ENCODE data around the gene CPA4.
"Not testable (repeated sequence)": the region's sequence is repeated elsewhere in the genome, so short reads cannot be mapped to it uniquely, and the experiment has no call there.

CPA4 gene, protein sequence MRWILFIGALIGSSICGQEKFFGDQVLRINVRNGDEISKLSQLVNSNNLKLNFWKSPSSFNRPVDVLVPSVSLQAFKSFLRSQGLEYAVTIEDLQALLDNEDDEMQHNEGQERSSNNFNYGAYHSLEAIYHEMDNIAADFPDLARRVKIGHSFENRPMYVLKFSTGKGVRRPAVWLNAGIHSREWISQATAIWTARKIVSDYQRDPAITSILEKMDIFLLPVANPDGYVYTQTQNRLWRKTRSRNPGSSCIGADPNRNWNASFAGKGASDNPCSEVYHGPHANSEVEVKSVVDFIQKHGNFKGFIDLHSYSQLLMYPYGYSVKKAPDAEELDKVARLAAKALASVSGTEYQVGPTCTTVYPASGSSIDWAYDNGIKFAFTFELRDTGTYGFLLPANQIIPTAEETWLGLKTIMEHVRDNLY

DNA sequence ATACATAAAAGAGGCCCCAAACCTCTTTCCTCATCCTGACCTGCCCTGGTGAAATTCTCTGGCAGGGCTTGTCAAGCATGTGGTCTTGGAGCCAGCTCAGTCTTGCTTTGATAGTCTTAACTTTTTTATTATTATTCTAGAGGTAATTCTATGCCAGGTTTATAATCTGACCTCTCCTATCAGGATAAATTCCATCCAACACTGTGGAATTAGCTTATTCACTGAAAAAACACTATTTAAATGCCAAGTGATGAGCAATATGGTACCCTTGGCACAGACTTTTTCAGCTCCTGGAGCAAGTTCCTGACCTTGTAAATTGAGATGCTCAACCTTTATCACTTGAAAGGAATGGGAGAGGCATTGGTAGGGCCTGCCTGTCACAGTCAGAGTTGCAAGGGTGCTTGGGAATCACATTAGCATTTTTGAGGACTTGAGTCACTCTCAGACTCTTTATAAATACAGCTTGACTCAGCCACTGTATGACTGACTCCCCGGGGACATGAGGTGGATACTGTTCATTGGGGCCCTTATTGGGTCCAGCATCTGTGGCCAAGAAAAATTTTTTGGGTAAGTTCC lies at the start of gene CPA4:
Gene CPA4 (plus strand): TSS at position 480 of the 576 bp plus-strand sequence. CDS start 20 bp downstream, at position 500.
- FAIRE-seq (no peak), DNase-seq (ENCODE audit: insufficient read length, low spot score) (no peak)

DNA sequence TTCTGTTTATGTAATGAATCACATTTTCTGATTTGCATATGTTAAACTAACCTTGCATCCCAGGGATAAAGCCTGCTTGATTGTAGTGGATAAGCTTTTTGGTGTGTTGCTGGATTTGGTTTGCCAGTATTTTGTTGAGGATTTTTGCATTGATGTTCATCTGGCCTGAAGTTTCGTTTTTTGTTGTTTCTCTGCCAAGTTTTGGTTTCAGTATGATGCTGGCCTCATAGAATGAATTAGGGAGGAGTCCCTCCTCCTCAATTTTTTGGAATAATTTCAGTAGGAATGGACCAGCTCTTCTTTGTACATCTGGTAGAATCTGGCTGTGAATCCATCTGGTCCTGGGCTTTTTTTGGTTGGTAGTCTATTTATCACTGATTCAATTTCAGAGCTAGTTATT lies 49.5 kb upstream of the CPA4 start:
- peak; percentile 73 for FAIRE-seq
- not testable (repeated sequence) for DNase-seq (ENCODE audit: insufficient read length, low spot score)

DNA sequence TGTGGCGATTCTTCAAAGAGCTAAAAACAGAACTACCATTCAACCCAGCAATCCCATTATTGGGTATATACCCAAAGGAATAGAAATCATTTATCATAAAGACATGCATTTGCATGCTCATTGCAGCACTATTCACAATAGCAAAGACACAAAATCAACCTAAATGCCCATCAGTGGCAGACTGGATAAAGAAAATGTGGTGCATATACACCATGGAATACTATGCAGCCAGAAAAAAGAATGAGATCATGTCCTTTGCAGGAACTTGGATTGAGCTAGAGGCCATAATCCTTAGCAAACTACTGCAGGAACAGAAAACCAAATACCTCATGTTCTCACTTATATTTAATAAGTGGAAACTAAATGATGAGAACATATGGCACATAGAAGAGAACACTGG lies 46.5 kb upstream of the CPA4 start:
- DNase-seq (ENCODE audit: insufficient read length, low spot score); FAIRE-seq: not testable (repeated sequence)

DNA sequence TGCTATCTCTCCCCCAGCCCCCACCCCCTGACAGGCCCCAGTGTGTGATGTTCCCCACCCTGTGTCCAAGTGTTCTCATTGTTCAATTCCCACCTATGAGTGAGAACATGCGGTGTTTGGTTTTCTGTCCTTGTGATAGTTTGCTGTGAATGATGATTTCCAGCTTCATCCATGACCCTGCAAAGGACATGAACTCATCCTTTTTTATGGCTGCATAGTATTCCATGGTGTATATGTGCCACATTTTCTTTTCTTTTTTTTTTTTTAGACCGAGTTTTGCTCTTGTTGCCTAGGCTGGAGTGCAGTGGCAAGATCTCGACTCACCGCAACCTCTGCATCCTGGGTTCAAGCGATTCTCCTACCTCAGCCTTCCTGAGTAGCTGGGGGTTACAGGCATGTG lies 44.1 kb upstream of the CPA4 start:
- not testable (repeated sequence) for FAIRE-seq

DNA sequence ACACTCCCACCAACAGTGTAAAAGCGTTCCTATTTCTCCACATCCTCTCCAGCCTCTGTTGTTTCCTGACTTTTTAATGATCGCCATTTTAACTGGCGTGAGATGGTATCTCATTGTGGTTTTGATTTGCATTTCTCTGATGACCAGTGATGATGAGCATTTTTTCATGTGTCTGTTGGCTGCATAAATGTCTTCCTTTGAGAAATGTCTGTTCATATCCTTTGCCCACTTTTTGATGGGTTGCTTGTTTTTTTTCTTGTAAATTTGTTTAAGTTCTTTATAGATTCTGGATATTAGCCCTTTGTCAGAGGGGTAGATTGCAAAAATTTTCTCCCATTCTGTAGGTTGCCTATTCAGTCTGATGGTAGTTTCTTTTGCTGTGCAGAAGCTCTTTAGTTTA lies 43.3 kb upstream of the CPA4 start:
- not testable (repeated sequence) for FAIRE-seq; DNase-seq (ENCODE audit: insufficient read length, low spot score)

More for the DNA sequence above, 44.1 kb upstream of the CPA4 start:
- not testable (repeated sequence) for DNase-seq (ENCODE audit: insufficient read length, low spot score)

DNA sequence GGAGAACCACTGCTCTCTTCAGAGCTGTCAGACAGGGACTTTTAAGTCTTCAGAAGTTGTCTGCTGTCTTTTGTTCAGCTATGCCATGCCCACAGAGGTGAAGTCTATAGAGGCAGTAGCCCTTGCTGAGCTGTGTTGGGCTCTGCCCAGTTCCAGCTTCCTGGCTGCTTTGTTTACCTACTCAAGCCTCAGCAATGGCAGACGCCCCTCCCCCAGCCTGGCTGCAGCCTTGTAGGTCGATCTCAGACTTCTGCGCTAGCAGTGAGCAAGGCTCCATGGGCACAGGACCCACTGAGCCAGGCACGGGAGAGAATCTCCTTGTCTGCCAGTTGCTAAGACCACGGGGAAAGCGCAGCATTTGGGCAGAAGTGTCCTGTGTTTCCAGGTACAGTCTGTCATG lies 38.4 kb upstream of the CPA4 start:
- DNase-seq (ENCODE audit: insufficient read length, low spot score) (no peak), FAIRE-seq (no peak)

DNA sequence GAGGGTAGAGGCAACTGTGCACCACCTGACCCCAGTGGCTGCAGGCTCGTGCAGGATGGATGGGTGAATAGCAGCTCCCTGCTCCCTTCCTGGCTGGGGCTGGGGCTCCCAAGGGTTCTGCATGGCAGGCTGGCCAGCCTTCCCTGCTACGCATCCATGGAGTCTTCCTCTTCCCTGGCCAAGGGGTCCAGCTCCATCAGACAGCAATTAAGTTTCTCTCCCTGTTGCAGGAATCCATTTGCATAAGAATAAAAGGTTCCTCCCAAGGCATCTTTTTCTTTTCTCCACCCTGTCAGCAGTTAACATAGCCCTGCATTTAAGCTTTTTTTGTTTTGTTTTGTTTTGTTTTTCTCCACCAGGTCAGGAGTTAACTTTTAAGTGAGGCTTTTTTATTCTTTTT lies 36.3 kb upstream of the CPA4 start:
- DNase-seq (ENCODE audit: insufficient read length, low spot score), result no peak
- FAIRE-seq, result no peak

DNA sequence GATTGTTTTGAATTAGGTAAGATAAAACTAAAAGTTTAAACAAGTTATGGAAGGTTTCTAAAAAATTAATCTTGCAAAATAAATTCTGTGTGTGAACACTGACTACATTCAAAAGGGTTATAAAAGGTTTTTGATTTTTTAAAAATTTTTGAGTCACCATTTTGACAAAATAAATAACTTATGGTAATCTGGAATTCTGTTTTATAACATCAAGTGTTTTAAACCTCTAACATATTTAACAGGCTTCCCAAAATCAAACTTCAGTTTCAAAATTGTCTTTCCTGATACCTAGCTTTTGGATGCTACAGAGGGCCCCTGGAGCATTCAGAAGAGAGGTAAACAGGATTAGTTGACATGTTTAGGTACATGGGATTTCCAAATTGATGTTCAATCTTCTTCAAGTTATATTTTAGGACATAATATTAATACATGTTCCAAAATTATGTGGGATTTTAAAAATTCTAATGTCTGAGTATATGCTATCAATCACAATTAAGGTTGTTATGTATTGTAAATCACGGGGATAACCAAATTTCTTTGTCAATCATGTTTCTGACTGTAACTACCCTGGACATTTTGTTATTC lies 34.4 kb upstream of the CPA4 start:
- DNase-seq (ENCODE audit: insufficient read length, low spot score), result no peak
- FAIRE-seq, result no peak

DNA sequence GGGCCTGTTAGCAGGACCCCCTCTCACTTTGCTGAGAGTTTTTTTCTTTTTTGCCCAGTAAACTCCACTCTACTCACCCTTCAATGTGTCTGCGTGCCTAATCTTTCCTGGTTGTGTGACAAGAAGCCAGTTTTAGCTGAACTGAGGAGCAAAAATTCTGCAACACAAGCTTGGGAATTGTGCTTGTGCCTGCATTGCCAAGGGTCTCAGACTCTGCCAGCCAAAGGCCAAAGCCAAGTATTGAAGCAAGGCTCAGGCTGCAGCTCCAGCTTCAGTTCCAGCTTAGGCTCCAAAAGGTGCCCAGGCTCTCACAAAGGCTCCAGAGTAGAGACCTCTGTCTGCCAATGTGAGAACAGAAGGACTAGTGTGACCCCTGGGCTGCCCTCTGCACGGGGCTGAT lies 30.5 kb upstream of the CPA4 start:
- DNase-seq (ENCODE audit: insufficient read length, low spot score), result no peak
- FAIRE-seq, result no peak

DNA sequence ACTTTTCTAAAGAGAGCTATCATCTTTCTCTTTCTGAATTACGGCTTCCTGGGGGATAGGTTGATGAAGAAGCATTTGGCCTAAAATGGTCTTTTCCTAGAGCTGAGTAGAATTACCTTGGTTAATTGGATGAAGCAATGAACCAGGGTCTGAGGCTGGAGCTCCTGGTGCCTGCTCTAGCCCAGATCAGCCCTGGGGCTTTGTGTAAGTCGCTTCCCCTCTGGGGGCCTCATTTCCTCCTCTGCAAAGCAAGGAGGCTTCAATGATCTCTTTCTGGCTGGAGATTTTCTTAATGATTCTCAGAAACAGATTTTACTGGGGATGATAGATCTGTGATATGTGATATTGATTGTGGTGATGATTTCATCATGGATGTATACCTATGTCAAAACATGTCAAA lies 29.8 kb upstream of the CPA4 start:
- DNase-seq (ENCODE audit: insufficient read length, low spot score) (no peak), FAIRE-seq (no peak)

DNA sequence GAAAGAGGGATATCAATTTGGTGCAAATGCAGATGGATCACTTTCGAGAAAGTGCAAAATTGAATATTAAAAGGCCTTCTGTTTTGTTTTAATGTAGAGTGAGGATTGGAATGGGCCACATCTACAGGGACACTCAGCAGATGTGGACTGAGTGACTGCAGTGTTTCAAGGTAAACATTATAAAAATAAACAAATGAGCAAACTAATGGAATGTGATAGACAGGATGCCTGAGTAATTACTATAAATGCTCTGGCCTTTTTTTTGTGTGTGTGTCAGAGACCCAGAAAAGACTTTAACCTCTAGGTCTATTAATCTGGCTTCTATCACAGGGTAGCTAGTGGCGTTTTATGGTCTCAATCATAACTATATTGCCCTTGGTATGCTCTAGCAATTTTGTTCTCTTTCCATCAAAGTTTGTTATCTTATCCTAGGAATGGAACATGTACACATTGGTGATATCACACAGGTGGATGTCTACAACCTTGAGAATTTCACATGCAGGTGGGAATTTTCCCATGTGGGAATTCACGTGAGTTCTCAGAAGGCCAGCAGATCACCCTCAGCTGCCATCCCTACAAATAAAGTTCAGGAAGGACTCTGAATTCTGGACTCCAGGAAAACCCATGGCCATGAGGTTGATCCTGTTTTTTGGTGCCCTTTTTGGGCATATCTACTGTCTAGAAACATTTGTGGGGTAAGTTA lies 26.6 kb upstream of the CPA4 start, which contains the start of gene CPA2:
Gene CPA2 (plus strand): TSS at position 606 of the 703 bp plus-strand sequence. CDS start 19 bp downstream, at position 625.
- FAIRE-seq (no peak), DNase-seq (ENCODE audit: insufficient read length, low spot score) (no peak)

DNA sequence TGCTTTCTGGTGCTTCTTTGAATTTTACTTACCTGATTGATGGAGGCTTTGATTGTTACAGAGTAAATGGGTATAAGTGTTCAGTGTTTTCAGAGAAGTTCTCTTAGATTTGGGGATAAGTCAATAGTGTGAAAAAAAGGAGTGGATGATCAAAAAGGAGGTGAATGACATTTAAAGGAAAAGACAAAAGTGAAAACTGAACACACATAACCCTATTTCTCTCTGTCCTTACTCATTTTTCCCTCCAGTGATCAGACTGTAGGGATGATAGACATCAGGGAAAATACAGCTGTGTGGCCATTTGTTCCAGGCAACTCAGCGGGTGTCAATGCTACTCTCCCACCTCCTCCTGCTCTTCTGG lies 26.0 kb upstream of the CPA4 start:
- DNase-seq (ENCODE audit: insufficient read length, low spot score) (no peak), FAIRE-seq (no peak)

DNA sequence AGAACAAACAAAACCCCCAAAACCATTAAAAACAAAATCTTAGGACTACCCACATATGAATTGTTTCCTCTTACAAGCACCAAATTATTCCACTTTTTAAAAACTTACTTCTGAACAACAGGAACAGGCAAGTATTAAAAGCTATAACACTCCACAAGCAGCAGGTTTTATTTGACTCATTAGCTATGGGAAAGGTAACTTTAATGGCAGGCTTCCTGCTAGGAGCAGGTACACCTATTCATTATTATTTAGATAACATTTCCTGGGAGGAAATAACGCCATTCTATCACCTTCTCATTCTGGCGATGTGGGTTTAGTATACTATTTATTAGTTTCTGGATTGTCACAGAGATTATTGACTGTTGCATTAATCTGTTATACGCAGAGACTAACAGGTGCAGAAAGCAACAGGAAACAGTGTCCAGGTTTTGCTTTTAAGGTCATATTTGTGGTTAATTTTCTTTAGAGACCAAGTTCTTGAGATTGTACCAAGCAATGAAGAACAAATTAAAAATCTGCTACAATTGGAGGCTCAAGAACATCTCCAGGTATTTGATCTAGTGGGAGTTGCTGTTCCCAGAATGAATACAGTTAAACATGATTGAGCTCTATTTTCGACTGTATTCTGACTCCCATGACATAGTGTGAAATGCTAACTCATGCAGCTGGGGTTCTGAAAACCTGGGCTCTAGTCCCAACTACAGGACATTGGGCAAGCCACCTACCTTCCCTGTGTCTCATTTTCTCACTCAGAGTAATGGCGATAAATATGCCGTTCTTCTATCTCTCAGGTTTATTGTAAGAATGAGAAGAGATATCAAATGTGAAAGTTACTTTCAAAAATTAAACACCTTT lies 24.3 kb upstream of the CPA4 start:
- no peak for DNase-seq (ENCODE audit: insufficient read length, low spot score)
- no peak for FAIRE-seq

DNA sequence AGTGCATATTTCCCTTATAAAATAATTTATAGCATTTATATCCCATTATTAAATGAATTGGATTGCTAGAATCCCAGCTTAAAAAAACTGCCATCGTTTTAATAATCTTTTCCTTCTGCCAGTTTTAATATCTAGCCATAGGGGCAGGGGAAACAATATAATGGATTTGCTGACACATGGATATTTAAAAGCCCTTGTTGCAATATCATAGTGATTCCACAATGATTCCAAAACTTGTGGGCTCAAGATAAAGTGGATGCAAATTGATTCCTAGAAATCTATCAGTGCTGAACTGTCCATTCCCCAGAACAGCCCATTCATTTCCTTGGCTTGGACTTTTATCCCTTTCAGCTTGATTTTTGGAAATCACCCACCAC lies 23.7 kb upstream of the CPA4 start:
- DNase-seq (ENCODE audit: insufficient read length, low spot score), result no peak
- no peak for FAIRE-seq

DNA sequence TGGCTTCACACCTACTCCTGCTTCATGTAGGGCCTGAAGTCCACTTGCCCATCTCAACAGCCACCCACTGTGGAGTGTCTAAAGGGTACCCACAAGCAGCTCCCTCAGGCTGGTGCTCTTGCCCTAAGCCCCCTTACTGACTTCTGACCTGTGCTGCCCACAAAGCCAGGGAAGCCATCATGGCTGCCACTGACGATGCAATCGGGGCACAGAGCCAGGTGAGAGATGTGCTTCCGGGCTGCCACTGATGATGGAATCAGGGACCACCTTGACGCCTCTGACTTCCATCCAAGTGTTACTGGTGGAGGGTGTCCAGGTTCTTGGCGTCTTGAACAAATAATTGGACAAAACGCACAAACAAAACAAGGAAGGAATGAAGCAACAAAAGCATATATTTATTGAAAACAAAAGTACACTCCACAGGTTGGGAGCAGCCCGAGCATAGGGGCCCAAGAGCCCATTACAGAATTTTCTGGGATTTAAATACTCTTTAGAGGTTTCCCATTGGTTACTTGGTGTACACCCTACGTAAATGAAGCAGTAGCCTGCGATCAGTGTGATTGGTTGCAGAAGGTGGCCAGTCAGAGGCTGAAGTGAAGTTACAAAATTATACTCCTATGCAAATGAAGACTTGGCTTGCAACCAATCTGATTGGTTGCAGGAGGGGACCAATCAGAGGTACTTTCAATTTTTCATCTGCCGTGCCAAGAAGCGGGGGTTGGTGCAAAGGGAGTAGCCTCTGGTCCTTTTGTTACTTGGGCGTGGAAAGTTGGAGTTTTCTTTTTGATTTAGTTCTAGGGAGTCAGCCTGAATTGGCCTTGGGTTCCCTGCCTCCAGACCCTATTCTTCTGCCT lies 21.8 kb upstream of the CPA4 start:
- FAIRE-seq (no peak), DNase-seq (ENCODE audit: insufficient read length, low spot score) (no peak)

DNA sequence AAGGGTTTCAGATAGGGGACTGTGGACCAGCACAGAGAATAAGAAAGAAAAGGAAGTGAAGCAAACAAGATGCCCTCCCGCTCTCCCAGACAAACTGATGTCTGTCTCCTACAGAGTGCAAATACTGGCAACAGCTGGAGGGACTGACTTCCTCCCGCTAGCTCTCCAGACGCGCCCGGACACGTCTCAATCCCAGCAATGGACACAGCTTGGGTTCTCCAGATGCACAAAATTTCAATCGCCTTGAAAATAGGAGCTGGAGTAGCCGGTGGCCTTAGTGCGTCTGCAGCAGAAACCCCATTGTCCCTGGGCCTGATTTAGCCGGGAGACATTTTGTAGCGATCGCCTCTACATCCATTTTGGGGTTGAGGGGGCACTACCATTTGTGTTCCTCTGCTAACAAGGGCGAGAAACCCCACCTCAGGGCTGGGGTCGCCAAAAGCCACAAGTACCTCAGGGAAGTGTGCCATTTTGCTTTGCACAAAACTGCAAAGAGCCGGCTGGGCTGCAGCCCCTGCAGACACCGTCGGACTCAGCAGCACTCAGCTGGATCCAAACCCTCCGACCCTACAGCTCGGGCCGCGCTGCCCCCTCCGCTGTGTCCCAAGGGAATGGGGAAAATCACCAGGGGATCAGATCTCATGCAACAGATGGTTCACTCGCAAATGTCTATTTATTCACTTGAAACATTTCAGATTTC lies 20.4 kb upstream of the CPA4 start:
- no peak for FAIRE-seq

DNA sequence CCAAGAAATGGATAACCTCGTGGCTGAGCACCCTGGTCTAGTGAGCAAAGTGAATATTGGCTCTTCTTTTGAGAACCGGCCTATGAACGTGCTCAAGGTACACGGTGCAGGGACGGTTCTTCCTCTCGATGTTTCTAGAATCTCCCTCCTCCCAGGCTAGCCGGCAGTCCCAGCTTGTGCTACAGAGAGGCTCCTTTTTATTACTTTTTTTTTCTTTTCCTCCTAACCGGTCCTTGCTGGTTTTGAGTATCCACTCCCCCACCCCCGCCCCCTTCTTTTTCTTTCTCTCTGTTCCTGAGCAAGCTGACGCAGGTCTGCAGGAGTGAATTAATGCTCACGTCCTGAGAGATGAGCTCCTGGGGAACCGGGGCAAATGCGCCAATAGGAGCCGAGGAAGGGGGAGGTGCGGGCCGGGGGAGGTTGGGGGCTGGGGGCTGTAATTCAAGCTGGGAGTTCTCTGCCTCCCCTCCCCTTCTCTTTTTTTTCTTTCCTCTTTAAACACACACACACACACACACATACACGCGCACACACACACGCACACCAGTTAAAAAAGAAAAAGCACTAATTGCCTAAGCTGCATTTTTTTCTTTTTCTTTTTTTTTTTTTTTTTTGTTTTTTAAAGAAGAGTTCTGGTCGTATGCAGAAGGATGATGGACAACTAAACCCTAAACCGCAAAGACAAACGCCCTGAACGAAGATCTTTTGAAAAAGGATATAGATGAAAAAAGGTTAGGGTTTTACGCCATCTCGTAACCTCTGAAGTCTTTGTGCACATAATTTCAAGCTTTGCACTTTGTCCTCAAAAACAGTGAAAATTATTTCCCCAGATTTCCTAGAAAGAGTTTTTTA lies 19.7 kb upstream of the CPA4 start:
- DNase-seq (ENCODE audit: insufficient read length, low spot score) (no peak), FAIRE-seq (no peak)

More for the DNA sequence above, 20.4 kb upstream of the CPA4 start:
- no peak for DNase-seq (ENCODE audit: insufficient read length, low spot score)

DNA sequence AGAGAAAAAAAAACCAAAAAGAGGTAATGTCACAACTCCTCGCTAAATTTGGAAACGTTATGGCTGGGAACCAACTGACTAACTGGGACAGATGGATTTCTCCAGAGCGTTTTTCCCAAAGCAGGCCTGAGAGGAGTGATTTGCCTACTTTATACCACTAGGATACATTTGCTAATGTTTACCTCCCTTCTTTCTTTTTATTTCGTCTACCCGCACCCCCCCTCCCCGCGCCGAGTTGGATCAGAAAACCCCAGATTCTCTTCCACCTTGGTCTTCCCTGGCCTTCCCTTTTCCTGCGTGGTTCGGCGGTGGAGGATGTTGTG lies 19.1 kb upstream of the CPA4 start:
- DNase-seq (ENCODE audit: insufficient read length, low spot score) (no peak), FAIRE-seq (no peak)
